Immature natural killer cell (primary cell): ENCODE results near the gene TPSB2. TPM values are rescaled to one million over a fixed set of nuclear protein-coding genes. Genes with fewer than 3 reads are reported as not detected.
"Not testable (repeated sequence)": the region's sequence is repeated elsewhere in the genome, so short reads cannot be mapped to it uniquely, and the experiment has no call there.

Experiments
- DNase-seq, 3 donors: peaks; one replicate each; pipeline ENCODE4 v3.0.0; 2022; ENCODE audit warnings: mixed read lengths in 1 of 3
- H3K27ac Mint-ChIP-seq, 6 donors: one replicate each; pipeline ENCODE4 v1.8.0; 2020; ENCODE audit warnings: mixed read lengths in 6 of 6, mild to moderate bottlenecking in 5 of 6, inconsistent platforms in 4 of 6, moderate library complexity in 3 of 6
- H3K27me3 Mint-ChIP-seq, 3 donors: one replicate each; pipeline ENCODE4 v1.8.0; 2020 to 2021; ENCODE audit warnings: low read depth in 3 of 3, mild to moderate bottlenecking in 3 of 3, mixed read lengths in 3 of 3, moderate library complexity in 3 of 3, inconsistent platforms in 1 of 3
- H3K36me3 Mint-ChIP-seq, 3 donors: one replicate each; pipeline ENCODE4 v1.8.0; 2020; ENCODE audit warnings: mixed read lengths in 3 of 3, inconsistent platforms in 2 of 3, mild to moderate bottlenecking in 2 of 3
- H3K4me1 Mint-ChIP-seq, 2 donors: one replicate each; pipeline ENCODE4 v1.8.0; 2020; ENCODE audit warnings: inconsistent platforms in 2 of 2, mild to moderate bottlenecking in 2 of 2, mixed read lengths in 2 of 2, moderate library complexity in 1 of 2
- H3K4me3 Mint-ChIP-seq, 5 donors: one replicate each; pipeline ENCODE4 v1.8.0; 2020; ENCODE audit warnings: mild to moderate bottlenecking in 5 of 5, mixed read lengths in 5 of 5, inconsistent platforms in 3 of 5, moderate library complexity in 3 of 5
- H3K9me3 Mint-ChIP-seq, 6 donors: one replicate each; pipeline ENCODE4 v1.8.0; 2020; ENCODE audit warnings: mild to moderate bottlenecking in 6 of 6, mixed read lengths in 6 of 6, inconsistent platforms in 4 of 6, moderate library complexity in 3 of 6
- polyA plus RNA-seq, 3 donors: library from polyadenylated mRNA; unstranded; fragments of 300-500 nt; fragmentation: Illumina TruSeq; gene quantifications; one replicate each; pipeline ENCODE4 v1.2.3, GENCODE V29; 2021

Gene TPSB2
- polyA plus RNA-seq, 3 donors from 2014 or later, result not detected

- not testable (repeated sequence) for H3K4me3 Mint-ChIP-seq, H3K27me3 Mint-ChIP-seq, H3K4me1 Mint-ChIP-seq, DNase-seq, H3K27ac Mint-ChIP-seq, H3K36me3 Mint-ChIP-seq, H3K9me3 Mint-ChIP-seq
These were observed 39.2 kb downstream of the TPSB2 start for GRCh38 chr16:1190789-1191188.

GRCh38 chr16:1189455-1189854 is 40.5 kb downstream of the TPSB2 start:
- no peak overlapping the region for H3K4me3 Mint-ChIP-seq
- H3K36me3 Mint-ChIP-seq, result no peaks in the 10 kb centered on the region
- H3K27ac Mint-ChIP-seq, result no peak overlapping the region
- no peak for DNase-seq
- H3K9me3 Mint-ChIP-seq, result no peaks in the 10 kb centered on the region
- peaks cover 1 to 5% (median 3%) of the 10 kb centered on the region in 3 donors for H3K27me3 Mint-ChIP-seq
- H3K4me1 Mint-ChIP-seq, result no peaks in the 10 kb centered on the region

GRCh38 chr16:1188432-1189189 is 41.4 kb downstream of the TPSB2 start:
- Mint-ChIP-seq H3K36me3 (no peaks in the 10 kb centered on the region), H3K27me3 (peaks cover 1 to 5% (median 3%) of the 10 kb centered on the region in 3 donors), H3K4me3 (no peak overlapping the region), H3K9me3 (no peaks in the 10 kb centered on the region), H3K27ac (no peak overlapping the region), H3K4me1 (no peaks in the 10 kb centered on the region)
- DNase-seq, result peak; percentile 18 to 39 (median 19)

GRCh38 chr16:1185460-1186207 is 44.4 kb downstream of the TPSB2 start:
- DNase-seq, H3K9me3 Mint-ChIP-seq, H3K4me1 Mint-ChIP-seq, H3K27me3 Mint-ChIP-seq, H3K36me3 Mint-ChIP-seq, H3K27ac Mint-ChIP-seq, H3K4me3 Mint-ChIP-seq: not testable (repeated sequence)

GRCh38 chr16:1184980-1185379 is 45.0 kb downstream of the TPSB2 start:
- DNase-seq, result no peak
- no peaks in the 10 kb centered on the region for H3K9me3 Mint-ChIP-seq
- H3K36me3 Mint-ChIP-seq, result no peaks in the 10 kb centered on the region
- peaks cover 0 to 7% (median 1%) of the 10 kb centered on the region in 3 donors for H3K27me3 Mint-ChIP-seq
- no peak overlapping the region for H3K4me3 Mint-ChIP-seq
- H3K27ac Mint-ChIP-seq, result no peak overlapping the region
- no peaks in the 10 kb centered on the region for H3K4me1 Mint-ChIP-seq

GRCh38 chr16:1184156-1184868 is 45.7 kb downstream of the TPSB2 start:
- Mint-ChIP-seq H3K36me3 (no peaks in the 10 kb centered on the region), H3K4me1 (no peaks in the 10 kb centered on the region), H3K9me3 (no peaks in the 10 kb centered on the region), H3K4me3 (no peak overlapping the region), H3K27ac (no peak overlapping the region), H3K27me3 (peaks cover 0 to 7% (median 1%) of the 10 kb centered on the region in 3 donors)
- DNase-seq, result no peak

- no peak overlapping the region for H3K4me3 Mint-ChIP-seq
- H3K36me3 Mint-ChIP-seq, result no peaks in the 10 kb centered on the region
- H3K4me1 Mint-ChIP-seq, result no peaks in the 10 kb centered on the region
- H3K27ac Mint-ChIP-seq, result no peak overlapping the region
- H3K9me3 Mint-ChIP-seq, result no peaks in the 10 kb centered on the region
- no peak for DNase-seq
- H3K27me3 Mint-ChIP-seq, result peaks cover 0 to 7% (median 1%) of the 10 kb centered on the region in 3 donors
These were observed 46.8 kb downstream of the TPSB2 start for GRCh38 chr16:1182950-1183907.

GRCh38 chr16:1182316-1182671 is 47.7 kb downstream of the TPSB2 start:
- Mint-ChIP-seq H3K4me3 (no peak overlapping the region), H3K27ac (no peak overlapping the region), H3K9me3 (no peaks in the 10 kb centered on the region), H3K27me3 (peaks cover 0 to 4% (median 0%) of the 10 kb centered on the region in 3 donors), H3K4me1 (no peaks in the 10 kb centered on the region), H3K36me3 (no peaks in the 10 kb centered on the region)
- no peak for DNase-seq

- no peak overlapping the region for H3K27ac Mint-ChIP-seq
- H3K27me3 Mint-ChIP-seq, result peaks cover 0 to 4% (median 0%) of the 10 kb centered on the region in 3 donors
- no peaks in the 10 kb centered on the region for H3K4me1 Mint-ChIP-seq
- no peak overlapping the region for H3K4me3 Mint-ChIP-seq
- no peak for DNase-seq
- H3K36me3 Mint-ChIP-seq, result no peaks in the 10 kb centered on the region
- H3K9me3 Mint-ChIP-seq, result no peaks in the 10 kb centered on the region
These were observed 48.3 kb downstream of the TPSB2 start for GRCh38 chr16:1181404-1182315.

GRCh38 chr16:1180549-1181403 is 49.2 kb downstream of the TPSB2 start:
- H3K36me3 Mint-ChIP-seq, result no peaks in the 10 kb centered on the region
- H3K4me1 Mint-ChIP-seq, result no peaks in the 10 kb centered on the region
- DNase-seq, result no peak
- no peak overlapping the region for H3K4me3 Mint-ChIP-seq
- no peak overlapping the region for H3K27ac Mint-ChIP-seq
- no peaks in the 10 kb centered on the region for H3K9me3 Mint-ChIP-seq
- peaks cover 0 to 2% (median 0%) of the 10 kb centered on the region in 3 donors for H3K27me3 Mint-ChIP-seq
